Transverse colon (tissue), 4 donors: ENCODE data around the gene FBLN7. TPM values are rescaled to one million over a fixed set of nuclear protein-coding genes. Genes with fewer than 3 reads are reported as not detected.

Experiments
- DNase-seq: peaks from one replicate; pipeline ENCODE4 v3.0.0-alpha.2; 2019
- H3K27ac ChIP-seq, 4 donors: fragments of 200-600 bp; sonication (generic); 2 replicates each; pipeline ENCODE4 v1.5.1; 2016 to 2018; ENCODE audit warnings: inconsistent platforms in 4 of 4
- H3K27me3 ChIP-seq: fragments of 200-600 bp; sonication (generic); 2 replicates; pipeline ENCODE4 v1.5.1; 2017; ENCODE audit warnings: inconsistent platforms
- H3K36me3 ChIP-seq, 4 donors: fragments of 200-600 bp; sonication (generic); 2 replicates each; pipeline ENCODE4 v1.5.1; 2017 to 2019; ENCODE audit warnings: inconsistent platforms in 4 of 4
- H3K4me1 ChIP-seq, 4 donors: fragments of 200-600 bp; sonication (generic); 2 replicates each; pipeline ENCODE4 v1.5.1; 2017 to 2020; ENCODE audit warnings: inconsistent platforms in 4 of 4
- H3K4me3 ChIP-seq, 4 donors: fragments of 200-600 bp; sonication (generic); 1 replicate in 1 of 4; 2 replicates in 3 of 4; pipeline versions ENCODE4 v1.5.1 to v1.6.1; 2017 to 2019; ENCODE audit warnings: inconsistent platforms in 4 of 4
- H3K9me3 ChIP-seq, 2 donors: fragments of 200-600 bp; sonication (generic); 2 replicates each; pipeline ENCODE4 v1.5.1; 2017 to 2019; ENCODE audit warnings: inconsistent platforms in 2 of 2
- EP300 ChIP-seq: sonication (generic); formaldehyde crosslinking; IDR thresholded peaks from one replicate; pipeline ENCODE4 v1.6.1; 2017; ENCODE audit warnings: antibody characterized with exemption, low read depth
- POLR2A ChIP-seq: fragments of 450-650 bp; IDR thresholded peaks from one replicate; pipeline ENCODE4 v1.6.1; 2016; ENCODE audit warnings: antibody characterized with exemption, mild to moderate bottlenecking, moderate library complexity
- POLR2AphosphoS5 ChIP-seq, 3 donors: sonication (generic); formaldehyde crosslinking; IDR thresholded peaks; one replicate each; pipeline ENCODE4 v1.6.1; 2016; ENCODE audit warnings: antibody characterized with exemption in 3 of 3
- WGBS, 2 donors: methylation state at CpG; one replicate each; pipeline ENCODE4 v1.1.5; 2018; ENCODE audit warnings: low coverage in 1 of 2; 5-methylcytosine and 5-hydroxymethylcytosine counted together
- in situ Hi-C, 4 donors: fragments of 200-750 bp; cut with MboI; loops; one replicate each; pipeline versions ENCODE4 v1.15.0 to v1.15.1; 2017; ENCODE audit warnings: low sequenced_read_pairs in 3 of 4, low pct_ligation_motif_present in 1 of 4, low pct_unique_long_range_greater_than_20kb in 1 of 4
- intact Hi-C: fragments of 100-400 bp; cut with DNase I; formaldehyde crosslinking; loops from one replicate; pipeline ENCODE4 v1.15.1; 2023; ENCODE audit warnings: low total_unique reads
- total RNA-seq, 4 donors: library from RNA; depleted of rRNA; stranded (reverse); fragments of >200 nt; gene quantifications; one replicate each; pipeline ENCODE4 v1.1.0, GENCODE V29; 2016
- TF ChIP-seq, protein P1 (sequence below), 5 experiments: fragments of 200-600 bp in 3 of 5; fragments of 450-650 bp in 2 of 5; sonication (generic) in 3 of 5; IDR thresholded peaks; 1 replicate in 2 of 5; 2 replicates in 3 of 5; pipeline ENCODE4 v1.5.1; 2016 to 2017; ENCODE audit warnings: antibody characterized with exemption in 5 of 5, inconsistent platforms in 3 of 5, mild to moderate bottlenecking in 2 of 5, moderate library complexity in 1 of 5

FBLN7 gene
- total RNA-seq, 4 donors from 2014 or later, result 1.2 to 2.9 TPM; not detected in 2

DNA sequence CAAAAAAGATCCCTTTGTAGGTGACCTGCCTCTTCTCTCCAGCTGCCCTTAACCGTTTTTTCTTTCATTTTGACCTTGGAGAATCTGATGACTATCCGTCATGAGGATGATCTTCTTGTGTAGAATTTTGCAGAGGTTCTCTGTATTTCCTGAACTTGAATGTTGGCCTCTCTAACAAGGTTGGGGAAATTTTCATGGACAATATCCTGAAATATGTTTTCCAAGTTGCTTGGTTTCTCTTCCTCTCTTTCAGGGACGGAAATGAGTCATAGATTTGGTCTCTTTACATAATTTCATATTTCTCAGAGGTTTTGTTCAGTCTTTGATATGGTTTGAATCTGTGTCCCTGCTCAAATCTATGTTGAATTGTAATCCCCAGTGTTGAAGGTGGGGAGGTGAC is 82.6 kb downstream of the FBLN7 start:
- no peaks in the 10 kb centered on the region for H3K4me1 ChIP-seq
- peaks cover 0 to 5% of the 10 kb centered on the region in 2 donors for H3K9me3 ChIP-seq
- H3K4me3 ChIP-seq, result no peak overlapping the region
- no peak for TF ChIP-seq POLR2A
- TF ChIP-seq EP300, result no peak
- TF ChIP-seq POLR2AphosphoS5 (IDR thresholded peaks at IDR 0.05), result no peak
- TF ChIP-seq, protein P1, sequence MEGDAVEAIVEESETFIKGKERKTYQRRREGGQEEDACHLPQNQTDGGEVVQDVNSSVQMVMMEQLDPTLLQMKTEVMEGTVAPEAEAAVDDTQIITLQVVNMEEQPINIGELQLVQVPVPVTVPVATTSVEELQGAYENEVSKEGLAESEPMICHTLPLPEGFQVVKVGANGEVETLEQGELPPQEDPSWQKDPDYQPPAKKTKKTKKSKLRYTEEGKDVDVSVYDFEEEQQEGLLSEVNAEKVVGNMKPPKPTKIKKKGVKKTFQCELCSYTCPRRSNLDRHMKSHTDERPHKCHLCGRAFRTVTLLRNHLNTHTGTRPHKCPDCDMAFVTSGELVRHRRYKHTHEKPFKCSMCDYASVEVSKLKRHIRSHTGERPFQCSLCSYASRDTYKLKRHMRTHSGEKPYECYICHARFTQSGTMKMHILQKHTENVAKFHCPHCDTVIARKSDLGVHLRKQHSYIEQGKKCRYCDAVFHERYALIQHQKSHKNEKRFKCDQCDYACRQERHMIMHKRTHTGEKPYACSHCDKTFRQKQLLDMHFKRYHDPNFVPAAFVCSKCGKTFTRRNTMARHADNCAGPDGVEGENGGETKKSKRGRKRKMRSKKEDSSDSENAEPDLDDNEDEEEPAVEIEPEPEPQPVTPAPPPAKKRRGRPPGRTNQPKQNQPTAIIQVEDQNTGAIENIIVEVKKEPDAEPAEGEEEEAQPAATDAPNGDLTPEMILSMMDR (IDR thresholded peaks at IDR 0.05), result no peak
- H3K27ac ChIP-seq, result no peak overlapping the region
- peaks cover 0 to 8% (median 0%) of the 10 kb centered on the region in 4 donors for H3K36me3 ChIP-seq
- H3K27me3 ChIP-seq, result no peaks in the 10 kb centered on the region
- intact Hi-C loops (no loop called here), in situ Hi-C loops (no loop called here)
- DNase-seq, result no peak
- 90 to 99% methylated on average over 3 of the region's 3 CpGs for WGBS, 2 donors

DNA sequence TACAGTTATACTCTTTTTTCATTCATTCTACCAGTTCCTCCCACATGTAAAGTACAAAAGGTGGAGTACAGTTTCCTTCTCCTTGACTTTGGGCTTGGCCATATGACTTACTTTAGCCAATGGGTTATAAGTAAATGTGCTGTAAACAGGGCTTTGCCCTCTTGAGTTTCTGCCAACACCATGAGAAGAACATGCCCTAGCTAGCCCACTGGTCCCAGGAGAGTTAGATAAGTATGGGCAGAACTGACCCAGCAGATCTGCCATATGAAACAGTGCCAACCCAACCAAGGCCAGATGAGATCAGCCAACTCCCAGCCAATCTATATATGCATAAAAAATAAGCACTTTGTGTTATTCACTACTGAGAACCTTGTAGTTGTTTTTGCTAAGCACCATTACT is 91.2 kb downstream of the FBLN7 start:
- DNase-seq, result no peak
- no peaks in the 10 kb centered on the region for H3K9me3 ChIP-seq
- no peaks in the 10 kb centered on the region for H3K27me3 ChIP-seq
- H3K4me1 ChIP-seq, result no peaks in the 10 kb centered on the region
- intact Hi-C loops (no loop called here), in situ Hi-C loops (no loop called here)
- H3K36me3 ChIP-seq, result peaks cover 0 to 7% (median 3%) of the 10 kb centered on the region in 4 donors
- H3K4me3 ChIP-seq, result no peak overlapping the region
- no peak overlapping the region for H3K27ac ChIP-seq
- no peak for TF ChIP-seq POLR2AphosphoS5 (IDR thresholded peaks at IDR 0.05)
- TF ChIP-seq, protein P1 (IDR thresholded peaks at IDR 0.05), result no peak
- no peak for TF ChIP-seq EP300
- no peak for TF ChIP-seq POLR2A

DNA sequence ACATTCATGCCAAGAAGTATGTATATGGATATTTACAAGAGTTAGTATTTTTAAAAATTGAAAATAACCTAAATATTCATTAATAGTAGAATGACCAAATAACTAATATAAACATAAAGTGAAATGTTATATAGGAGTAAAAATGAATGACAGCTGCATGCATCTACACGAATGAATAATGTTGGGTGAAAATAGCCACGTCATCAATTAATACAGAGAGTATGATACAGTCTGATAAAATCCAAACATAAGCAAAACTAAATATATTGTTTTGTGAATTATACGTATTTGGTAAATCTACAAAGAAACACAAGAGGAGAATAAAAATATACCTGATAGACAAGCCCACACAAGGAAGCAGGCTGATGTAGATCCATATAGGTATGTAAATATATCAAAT is 92.2 kb downstream of the FBLN7 start:
- no peak overlapping the region for H3K4me3 ChIP-seq
- in situ Hi-C loops, result no loop called here
- TF ChIP-seq POLR2AphosphoS5 (IDR thresholded peaks at IDR 0.05), result no peak
- TF ChIP-seq POLR2A, result no peak
- TF ChIP-seq, protein P1 (IDR thresholded peaks at IDR 0.05), result no peak
- TF ChIP-seq EP300, result no peak
- no peak overlapping the region for H3K27ac ChIP-seq
- no peaks in the 10 kb centered on the region for H3K4me1 ChIP-seq
- no peak for DNase-seq
- intact Hi-C loops, result no loop called here
- no peaks in the 10 kb centered on the region for H3K9me3 ChIP-seq
- WGBS, 2 donors, result 84 to 98% methylated on average over 3 of the region's 3 CpGs
- H3K27me3 ChIP-seq, result no peaks in the 10 kb centered on the region
- peaks cover 0 to 7% (median 3%) of the 10 kb centered on the region in 4 donors for H3K36me3 ChIP-seq

Other genes starting within 250 kb of the FBLN7 start
- gene MERTK, start 239.8 kb upstream of the FBLN7 start, total RNA-seq, result 10 to 100 TPM; 10.8 to 28.6 (median 11.6) TPM
- 10 to 100 TPM; 21.9 to 74.5 (median 60.7) TPM for gene TMEM87B, start 83.1 kb upstream of the FBLN7 start, total RNA-seq
- gene ZC3H8, start 116.7 kb downstream of the FBLN7 start, total RNA-seq, result 10 to 100 TPM in 2 of 4 donors, 1 to 10 TPM in 2; 1.6 to 83.2 (median 12.1) TPM
- 10 to 100 TPM in 1 of 4 donors, 1 to 10 TPM in 3; 2.8 to 13.0 (median 8.5) TPM for gene ZC3H6, start 137.2 kb downstream of the FBLN7 start, total RNA-seq